Caco-2 (cell line): ENCODE measurements around the gene MUL1. TPM values are rescaled to one million over a fixed set of nuclear protein-coding genes. Genes with fewer than 3 reads are reported as not detected.

Experiments used
- BruUV-seq: library from RNA; stranded (reverse); fragments of 400-500 nt; replicated peaks from 2 replicates; lab custom pipeline; 2021; lab: Mats Ljungman, UMichigan
- CTCF ChIA-PET: fragments of 300-600 bp; sonication (Branson Sonifier 250); formaldehyde crosslinking; loops from one replicate; lab custom pipeline; 2022; ENCODE audit warnings: antibody characterized with exemption; lab: Charles Lee
- POLR2A ChIA-PET: fragments of 300-600 bp; sonication (Branson Sonifier 250); formaldehyde crosslinking; loops from one replicate; lab custom pipeline; 2022; ENCODE audit warnings: antibody characterized with exemption; lab: Charles Lee
- DNase-seq, 2 experiments: peaks; one replicate each; pipeline versions ENCODE4 v3.0.0 to v3.0.0-alpha.2; 2020 to 2022
- H3K27me3 ChIP-seq: replicated peaks from 2 replicates; pipeline ENCODE4 v1.6.0; 2011; ENCODE audit warnings: low read length; ENCODE audit not compliant: control insufficient read depth, insufficient read depth
- H3K36me3 ChIP-seq: 2 replicates; pipeline ENCODE4 v1.5.1; 2011; ENCODE audit warnings: low read length; ENCODE audit not compliant: control insufficient read depth, insufficient read depth
- H3K4me1 ChIP-seq: fragments of 250-450 bp; sonication (Bioruptor Pico); 2 replicates; pipeline ENCODE4 v1.5.1; 2020; ENCODE audit warnings: mild to moderate bottlenecking
- H3K4me3 ChIP-seq: 2 replicates; pipeline ENCODE4 v1.5.1; 2011; ENCODE audit warnings: low read depth, mild to moderate bottlenecking, control low read depth, low read length
- H3K9me3 ChIP-seq: fragments of 250-450 bp; sonication (Bioruptor Pico); 2 replicates; pipeline ENCODE4 v1.5.1; 2020; ENCODE audit warnings: mild to moderate bottlenecking, moderate library complexity
- H3K27ac Mint-ChIP-seq: one replicate; pipeline ENCODE4 v1.8.0; 2022; ENCODE audit warnings: mixed read lengths; ENCODE audit not compliant: unreplicated experiment
- H3K27me3 Mint-ChIP-seq: one replicate; pipeline ENCODE4 v1.8.0; 2022; ENCODE audit warnings: mixed read lengths; ENCODE audit not compliant: insufficient read depth, unreplicated experiment
- H3K36me3 Mint-ChIP-seq: one replicate; pipeline ENCODE4 v1.8.0; 2022; ENCODE audit warnings: mild to moderate bottlenecking, mixed read lengths; ENCODE audit not compliant: insufficient read depth, unreplicated experiment
- H3K4me1 Mint-ChIP-seq: one replicate; pipeline ENCODE4 v1.8.0; 2022; ENCODE audit warnings: low read depth, mixed read lengths; ENCODE audit not compliant: unreplicated experiment
- H3K4me3 Mint-ChIP-seq: one replicate; pipeline ENCODE4 v1.8.0; 2022; ENCODE audit warnings: mild to moderate bottlenecking, moderate library complexity, mixed read lengths; ENCODE audit not compliant: unreplicated experiment
- H3K9me3 Mint-ChIP-seq: one replicate; pipeline ENCODE4 v1.8.0; 2022; ENCODE audit warnings: mixed read lengths; ENCODE audit not compliant: unreplicated experiment
- intact Hi-C: fragments of 100-400 bp; cut with micrococcal nuclease; formaldehyde crosslinking; loops from one replicate; pipeline ENCODE4 v1.10.0; 2022; ENCODE audit not compliant: unreplicated experiment
- total RNA-seq: library from RNA; stranded (reverse); gene quantifications from 2 replicates; pipeline ENCODE4 v1.2.3, GENCODE V29; 2022
- TF ChIP-seq, protein P1 (sequence below), 2 experiments: fragments of 200-600 bp in 1 of 2; IDR thresholded peaks; 1 replicate in 1 of 2; 2 replicates in 1 of 2; pipeline versions ENCODE4 v1.5.1 to v1.8.0; 2011 to 2022; ENCODE audit warnings: antibody characterized with exemption in 1 of 2, control low read depth in 1 of 2, inconsistent platforms in 1 of 2, low read depth in 1 of 2, low read length in 1 of 2, mild to moderate bottlenecking in 1 of 2, moderate library complexity in 1 of 2; ENCODE audit not compliant: insufficient read depth in 1 of 2, severe bottlenecking in 1 of 2, unreplicated experiment in 1 of 2

MUL1 gene
- total RNA-seq, 1 experiment from 2014 or later, result 18.3 TPM

DNA sequence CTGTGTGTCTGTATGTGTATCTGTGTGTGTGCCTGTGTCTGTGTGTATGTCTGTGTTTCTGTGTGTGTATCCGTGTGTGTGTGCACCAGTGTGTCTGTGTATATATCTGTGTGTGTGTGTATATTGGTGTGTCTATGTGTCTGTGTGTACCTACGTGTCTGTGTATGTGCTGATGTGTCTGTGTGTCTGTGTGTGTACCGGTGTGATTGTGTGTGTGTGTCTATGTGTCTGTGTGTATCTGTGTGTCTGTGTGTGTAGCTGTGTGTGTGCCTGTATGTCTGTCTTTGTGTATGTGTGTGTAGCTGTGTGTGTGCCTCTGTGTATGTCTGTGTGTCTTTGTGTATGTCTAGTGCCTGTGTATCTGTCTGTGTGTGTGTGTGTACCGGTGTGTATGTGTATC lies 53.9 kb downstream of the MUL1 start:
- no peaks in the 10 kb centered on the region for H3K4me1 ChIP-seq
- ChIA-PET CTCF (no interaction called here), POLR2A (no interaction called here)
- no peaks in the 10 kb centered on the region for H3K9me3 ChIP-seq
- intact Hi-C loops, result no loop called here
- Mint-ChIP-seq H3K36me3 (no peaks in the 10 kb centered on the region), H3K4me1 (no peaks in the 10 kb centered on the region), H3K27me3 (peaks cover 2% of the 10 kb centered on the region), H3K27ac (no peak overlapping the region), H3K9me3 (no peaks in the 10 kb centered on the region), H3K4me3 (no peak overlapping the region)
- H3K4me3 ChIP-seq, result no peak overlapping the region
- BruUV-seq, result no TSS peak
- H3K27me3 ChIP-seq, result no peaks in the 10 kb centered on the region
- no peak for DNase-seq
- no peaks in the 10 kb centered on the region for H3K36me3 ChIP-seq
- TF ChIP-seq, protein P1, sequence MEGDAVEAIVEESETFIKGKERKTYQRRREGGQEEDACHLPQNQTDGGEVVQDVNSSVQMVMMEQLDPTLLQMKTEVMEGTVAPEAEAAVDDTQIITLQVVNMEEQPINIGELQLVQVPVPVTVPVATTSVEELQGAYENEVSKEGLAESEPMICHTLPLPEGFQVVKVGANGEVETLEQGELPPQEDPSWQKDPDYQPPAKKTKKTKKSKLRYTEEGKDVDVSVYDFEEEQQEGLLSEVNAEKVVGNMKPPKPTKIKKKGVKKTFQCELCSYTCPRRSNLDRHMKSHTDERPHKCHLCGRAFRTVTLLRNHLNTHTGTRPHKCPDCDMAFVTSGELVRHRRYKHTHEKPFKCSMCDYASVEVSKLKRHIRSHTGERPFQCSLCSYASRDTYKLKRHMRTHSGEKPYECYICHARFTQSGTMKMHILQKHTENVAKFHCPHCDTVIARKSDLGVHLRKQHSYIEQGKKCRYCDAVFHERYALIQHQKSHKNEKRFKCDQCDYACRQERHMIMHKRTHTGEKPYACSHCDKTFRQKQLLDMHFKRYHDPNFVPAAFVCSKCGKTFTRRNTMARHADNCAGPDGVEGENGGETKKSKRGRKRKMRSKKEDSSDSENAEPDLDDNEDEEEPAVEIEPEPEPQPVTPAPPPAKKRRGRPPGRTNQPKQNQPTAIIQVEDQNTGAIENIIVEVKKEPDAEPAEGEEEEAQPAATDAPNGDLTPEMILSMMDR (IDR thresholded peaks at IDR 0.05; ENCODE audit: insufficient read depth in 1 of 2, low read depth in 1 of 2, low read length in 1 of 2, severe bottlenecking in 1 of 2, unreplicated experiment in 1 of 2), result no peak

DNA sequence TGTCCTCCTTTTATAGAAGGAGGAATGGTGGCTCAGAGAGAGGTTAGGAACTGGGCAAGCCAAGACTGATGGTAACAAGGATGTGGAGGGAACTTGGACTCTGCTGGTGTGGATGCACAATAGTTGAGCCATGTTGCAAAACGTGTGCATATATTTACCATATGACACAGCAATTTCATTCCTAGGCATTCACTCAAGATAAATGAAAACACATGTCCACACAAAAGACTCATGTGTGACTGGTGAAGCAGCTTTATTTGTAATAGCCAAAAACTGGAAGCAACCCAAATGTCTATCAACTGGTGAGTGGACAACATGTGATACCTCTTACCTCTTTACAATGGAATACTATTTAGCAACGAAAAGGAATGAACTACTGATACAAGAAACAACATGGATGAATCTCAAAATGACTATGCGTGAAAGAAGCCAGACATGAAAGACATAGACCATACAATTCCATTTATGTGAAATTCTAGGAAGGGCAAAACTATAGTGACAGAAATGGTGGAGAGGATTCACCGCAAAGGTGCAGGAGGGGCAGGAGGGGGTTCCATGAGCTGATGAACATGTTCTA lies 58.1 kb downstream of the MUL1 start:
- no peaks in the 10 kb centered on the region for H3K4me1 Mint-ChIP-seq
- Histone ChIP-seq H3K27me3 (no peaks in the 10 kb centered on the region), H3K4me1 (no peaks in the 10 kb centered on the region), H3K4me3 (no peak overlapping the region), H3K36me3 (no peaks in the 10 kb centered on the region), H3K9me3 (no peaks in the 10 kb centered on the region)
- H3K27ac Mint-ChIP-seq, result no peak overlapping the region
- H3K36me3 Mint-ChIP-seq, result no peaks in the 10 kb centered on the region
- intact Hi-C loops, result no loop called here
- CTCF ChIA-PET, result no interaction called here
- no TSS peak for BruUV-seq
- H3K4me3 Mint-ChIP-seq, result no peak overlapping the region
- POLR2A ChIA-PET, result no interaction called here
- TF ChIP-seq, protein P1 (IDR thresholded peaks at IDR 0.05; ENCODE audit: insufficient read depth in 1 of 2, low read depth in 1 of 2, low read length in 1 of 2, severe bottlenecking in 1 of 2, unreplicated experiment in 1 of 2), result no peak
- no peaks in the 10 kb centered on the region for H3K9me3 Mint-ChIP-seq
- H3K27me3 Mint-ChIP-seq, result peaks cover 2% of the 10 kb centered on the region
- DNase-seq, result no peak

Other genes with a start within 250 kb of the MUL1 start
- gene VWA5B1, start 217.3 kb downstream of the MUL1 start, total RNA-seq, result not detected in 2 replicates
- 47.5 and 55.0 TPM in 2 replicates for gene CAMK2N1, start 21.9 kb downstream of the MUL1 start, total RNA-seq
- gene FAM43B, start 44.4 kb upstream of the MUL1 start, total RNA-seq, result 3.6 and 4.4 TPM in 2 replicates
- gene CDA, start 80.9 kb upstream of the MUL1 start, total RNA-seq, result 0.95 TPM in 1 of 2 replicates, not detected in the other
- gene PINK1, start 125.3 kb upstream of the MUL1 start, total RNA-seq, result 18.4 and 23.2 TPM in 2 replicates
- gene DDOST, start 153.2 kb upstream of the MUL1 start, total RNA-seq, result 332 and 339 TPM in 2 replicates
- 1.3 and 1.5 TPM in 2 replicates for gene KIF17, start 209.9 kb upstream of the MUL1 start, total RNA-seq
- 2.8 and 3.5 TPM in 2 replicates for gene SH2D5, start 224.6 kb upstream of the MUL1 start, total RNA-seq